ENCODE data around the gene MRAP.

MRAP gene

DNA sequence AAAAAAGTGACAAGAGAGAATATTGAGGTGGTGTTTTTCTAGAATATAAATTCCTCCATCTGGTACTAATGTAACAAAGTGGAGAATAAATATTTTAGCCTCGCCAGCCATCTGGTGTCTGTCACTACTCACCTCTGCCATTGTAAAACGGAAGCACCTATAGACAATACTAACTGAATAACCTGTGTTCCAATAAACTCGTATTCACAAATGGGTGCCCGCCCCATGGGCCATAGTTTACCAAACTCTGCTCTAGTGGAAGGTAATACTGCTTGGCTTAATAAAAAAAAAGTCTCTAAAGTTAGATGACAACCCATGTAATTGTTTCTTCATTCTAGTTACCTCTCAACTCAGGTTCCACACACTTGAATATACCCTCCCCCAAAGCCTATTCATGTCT, 27.9 kb upstream of the MRAP start:
- Histone ChIP-seq H3K9me3 (no peaks in the 10 kb centered on the region), H3K36me3 (peaks cover 85% of the 10 kb centered on the region), H3K9ac (no peak overlapping the region), H4K20me1 (peaks cover 26% of the 10 kb centered on the region; the same call in 1 of the 2 replicates), H3K4me1 (no peaks in the 10 kb centered on the region), H3K4me3 (no peak overlapping the region), H3K27me3 (no peaks in the 10 kb centered on the region), H3K27ac (no peak overlapping the region), H3K4me2 (no peak overlapping the region)
- no peak for TF ChIP-seq Cebpa-rat (IDR thresholded peaks at IDR 0.05)

- peaks cover 12% of the 10 kb centered on the region; the same call in 1 of the 2 replicates for H4K20me1 ChIP-seq
- H3K4me2 ChIP-seq = no peak overlapping the region
- no peak overlapping the region for H3K9ac ChIP-seq
- H3K4me1 ChIP-seq = peaks cover 23% of the 10 kb centered on the region
- no peak for TF ChIP-seq Cebpa-rat (IDR thresholded peaks at IDR 0.05)
- no peak overlapping the region for H3K27ac ChIP-seq
- H3K27me3 ChIP-seq = no peaks in the 10 kb centered on the region
- H3K4me3 ChIP-seq = no peak overlapping the region
- peaks cover 35% of the 10 kb centered on the region for H3K36me3 ChIP-seq
- no peaks in the 10 kb centered on the region for H3K9me3 ChIP-seq
Measured at GRCh38 chr21:32276671-32277070, 22.0 kb upstream of the MRAP start.

- Histone ChIP-seq H3K36me3 (peaks cover 22% of the 10 kb centered on the region), H3K9me3 (no peaks in the 10 kb centered on the region), H3K27me3 (no peaks in the 10 kb centered on the region), H3K27ac (peak overlapping the region; percentile 66), H3K9ac (peak overlapping the region; percentile 83), H3K4me1 (peaks cover 23% of the 10 kb centered on the region), H3K4me2 (peak overlapping the region; percentile 88), H4K20me1 (no peaks in the 10 kb centered on the region), H3K4me3 (peak overlapping the region; percentile 97)
- TF ChIP-seq Cebpa-rat (IDR thresholded peaks at IDR 0.05) = no peak
Measured at GRCh38 chr21:32278103-32278502, 20.6 kb upstream of the MRAP start.

- peaks cover 16% of the 10 kb centered on the region for H3K36me3 ChIP-seq
- H3K9me3 ChIP-seq = no peaks in the 10 kb centered on the region
- H4K20me1 ChIP-seq = no peaks in the 10 kb centered on the region
- H3K4me2 ChIP-seq = peak within 1 kb of the TSS; percentile 88
- H3K27ac ChIP-seq = peak within 1 kb of the TSS; percentile 66
- no peaks in the 10 kb centered on the region for H3K27me3 ChIP-seq
- peaks cover 23% of the 10 kb centered on the region for H3K4me1 ChIP-seq
- H3K4me3 ChIP-seq = peak within 1 kb of the TSS; percentile 97
- peak within 1 kb of the TSS; percentile 83 for H3K9ac ChIP-seq
- no peak for TF ChIP-seq Cebpa-rat (IDR thresholded peaks at IDR 0.05)
Measured at GRCh38 chr21:32278518-32279376, 19.9 kb upstream of the MRAP start, which contains the start of gene MIS18A. Gene MIS18A (minus strand): TSS chr21:32279049. CDS start chr21:32279014, 35 bp downstream.

- Histone ChIP-seq H3K9ac (peak overlapping the region; percentile 83), H3K27me3 (no peaks in the 10 kb centered on the region), H4K20me1 (no peaks in the 10 kb centered on the region), H3K27ac (peak overlapping the region; percentile 63; the same call in 1 of the 2 replicates), H3K4me2 (peak overlapping the region; percentile 88), H3K36me3 (peaks cover 10% of the 10 kb centered on the region), H3K9me3 (no peaks in the 10 kb centered on the region), H3K4me1 (peaks cover 23% of the 10 kb centered on the region), H3K4me3 (peak overlapping the region; percentile 97)
- TF ChIP-seq Cebpa-rat (IDR thresholded peaks at IDR 0.05) = no peak
Measured at GRCh38 chr21:32279377-32279680, 19.3 kb upstream of the MRAP start.

- Histone ChIP-seq H3K27ac (no peak overlapping the region), H4K20me1 (no peaks in the 10 kb centered on the region), H3K4me2 (no peak overlapping the region), H3K4me1 (peaks cover 23% of the 10 kb centered on the region), H3K9me3 (no peaks in the 10 kb centered on the region), H3K9ac (no peak overlapping the region), H3K4me3 (no peak overlapping the region), H3K36me3 (no peaks in the 10 kb centered on the region), H3K27me3 (no peaks in the 10 kb centered on the region)
- no peak for TF ChIP-seq Cebpa-rat (IDR thresholded peaks at IDR 0.05)
Measured at GRCh38 chr21:32281531-32281930, 17.1 kb upstream of the MRAP start.

DNA sequence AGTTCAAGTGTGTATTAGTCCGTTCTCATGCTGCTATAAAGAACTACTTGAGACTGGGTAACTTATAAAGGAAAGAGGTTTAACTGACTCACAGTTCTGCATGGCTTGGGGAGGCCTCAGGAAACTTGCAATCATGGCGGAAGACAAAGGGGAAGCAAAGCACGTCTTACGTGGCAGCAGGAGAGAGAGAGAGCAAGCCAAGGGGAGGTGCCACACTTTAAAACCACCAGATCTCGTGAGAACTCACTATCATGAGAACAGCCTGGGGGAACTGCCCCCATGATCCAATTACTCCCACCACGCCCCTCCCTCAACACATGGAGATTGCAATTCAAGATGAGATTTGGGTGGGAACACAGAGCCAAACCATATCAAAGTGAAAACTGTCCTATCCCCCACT, 15.7 kb upstream of the MRAP start:
- no peak overlapping the region for H3K27ac ChIP-seq
- no peak overlapping the region for H3K9ac ChIP-seq
- H4K20me1 ChIP-seq = no peaks in the 10 kb centered on the region
- TF ChIP-seq Cebpa-rat (IDR thresholded peaks at IDR 0.05) = no peak
- H3K4me2 ChIP-seq = no peak overlapping the region
- no peaks in the 10 kb centered on the region for H3K36me3 ChIP-seq
- H3K4me3 ChIP-seq = no peak overlapping the region
- H3K4me1 ChIP-seq = peaks cover 14% of the 10 kb centered on the region
- H3K27me3 ChIP-seq = no peaks in the 10 kb centered on the region
- no peaks in the 10 kb centered on the region for H3K9me3 ChIP-seq

- Histone ChIP-seq H3K36me3 (no peaks in the 10 kb centered on the region), H3K4me1 (no peaks in the 10 kb centered on the region), H3K4me3 (no peak overlapping the region), H3K9me3 (no peaks in the 10 kb centered on the region), H3K4me2 (no peak overlapping the region), H4K20me1 (no peaks in the 10 kb centered on the region), H3K27ac (no peak overlapping the region), H3K27me3 (no peaks in the 10 kb centered on the region), H3K9ac (no peak overlapping the region)
- TF ChIP-seq Cebpa-rat (IDR thresholded peaks at IDR 0.05) = no peak
Measured at GRCh38 chr21:32285476-32285875, 13.2 kb upstream of the MRAP start.

DNA sequence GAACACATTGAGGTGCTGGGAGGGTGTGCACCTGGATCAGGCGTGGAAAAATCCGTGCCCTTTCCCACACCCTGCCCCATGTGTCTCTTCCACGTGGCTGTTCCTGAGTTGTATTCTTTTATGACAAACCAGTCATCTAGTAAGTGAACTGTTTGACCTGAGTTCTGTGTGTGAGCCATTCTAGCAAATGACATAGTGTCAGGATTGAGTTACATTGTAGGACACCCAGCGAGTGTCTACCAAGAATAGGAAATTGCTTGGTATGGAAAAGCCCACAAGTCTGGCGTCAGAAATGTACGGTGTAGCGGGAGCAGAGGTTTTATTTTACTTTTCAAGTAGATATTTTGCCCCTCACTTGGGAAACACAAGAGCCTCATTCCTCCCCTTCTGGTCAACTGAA, 1.2 kb upstream of the MRAP start:
- Histone ChIP-seq H3K4me2 (no peak overlapping the region), H3K36me3 (peaks cover 18% of the 10 kb centered on the region)

DNA sequence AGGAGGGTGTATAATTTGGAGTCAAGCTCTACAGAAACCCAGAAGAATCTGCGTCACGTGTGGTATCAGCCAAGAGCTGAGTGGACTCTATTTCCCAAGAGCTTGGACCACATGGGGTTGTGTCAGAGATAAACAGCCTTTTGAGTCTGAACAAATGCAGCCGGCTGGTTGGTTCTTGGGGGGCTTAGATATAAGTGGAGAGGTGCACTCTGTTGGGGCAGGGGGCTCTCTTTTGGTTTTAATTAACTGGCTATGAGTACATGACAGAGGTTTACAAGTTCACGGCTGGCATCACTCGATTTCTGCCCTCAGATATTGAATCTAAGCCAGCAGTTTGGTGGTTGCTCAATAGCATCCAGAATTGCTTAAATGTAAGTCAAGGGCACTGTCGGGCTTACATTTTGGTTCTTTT, 501 bp upstream of the MRAP start:
- Histone ChIP-seq H4K20me1 (no peaks in the 10 kb centered on the region), H3K4me1 (no peaks in the 10 kb centered on the region), H3K4me2 (no peak overlapping the region), H3K27ac (no peak overlapping the region), H3K9me3 (no peaks in the 10 kb centered on the region), H3K36me3 (peaks cover 21% of the 10 kb centered on the region), H3K9ac (no peak overlapping the region), H3K4me3 (no peak overlapping the region), H3K27me3 (no peaks in the 10 kb centered on the region)
- no peak for TF ChIP-seq Cebpa-rat (IDR thresholded peaks at IDR 0.05)

More for the DNA sequence above, 1.2 kb upstream of the MRAP start:
- H4K20me1 ChIP-seq = no peaks in the 10 kb centered on the region
- H3K9me3 ChIP-seq = no peaks in the 10 kb centered on the region
- H3K4me1 ChIP-seq = no peaks in the 10 kb centered on the region
- no peaks in the 10 kb centered on the region for H3K27me3 ChIP-seq
- H3K4me3 ChIP-seq = no peak overlapping the region
- no peak for TF ChIP-seq Cebpa-rat (IDR thresholded peaks at IDR 0.05)
- H3K27ac ChIP-seq = no peak overlapping the region
- H3K9ac ChIP-seq = no peak overlapping the region
